Muscle of leg (tissue), 11 donors: ENCODE data around the gene AKAP12. TPM values are rescaled to one million over a fixed set of nuclear protein-coding genes. Genes with fewer than 3 reads are reported as not detected.
"Not testable (repeated sequence)": the region's sequence is repeated elsewhere in the genome, so short reads cannot be mapped to it uniquely, and the experiment has no call there.

Source experiments
- DNase-seq: peaks from one replicate; pipeline ENCODE4 v3.0.0; 2013
- H3K27ac ChIP-seq: one replicate; pipeline ENCODE4 v1.5.1; 2013; ENCODE audit warnings: mild to moderate bottlenecking, low read length, control low read depth
- H3K27me3 ChIP-seq: one replicate; pipeline ENCODE4 v1.6.1; 2013; ENCODE audit warnings: low read length; ENCODE audit not compliant: control insufficient read depth, insufficient read depth
- H3K36me3 ChIP-seq: one replicate; pipeline ENCODE4 v1.6.1; 2013; ENCODE audit warnings: low read length; ENCODE audit not compliant: control insufficient read depth, insufficient read depth
- H3K4me1 ChIP-seq: one replicate; pipeline ENCODE4 v1.6.1; 2013; ENCODE audit warnings: low read length; ENCODE audit not compliant: control insufficient read depth, insufficient read depth
- H3K4me3 ChIP-seq: one replicate; pipeline ENCODE4 v1.5.1; 2013; ENCODE audit warnings: low read length, control low read depth
- H3K9me3 ChIP-seq: replicated peaks from 2 replicates; pipeline ENCODE4 v1.6.1; 2013; ENCODE audit warnings: low read depth, low read length; ENCODE audit not compliant: control insufficient read depth
- WGBS: methylation state at CpG from one replicate; pipeline ENCODE4 v1.1.5; 2013; ENCODE audit warnings: missing lambda C conversion rate; ENCODE audit not compliant: insufficient coverage; 5-methylcytosine and 5-hydroxymethylcytosine counted together
- polyA plus RNA-seq, 8 donors: library from polyadenylated mRNA; unstranded; fragments of 120-200 nt; gene quantifications; one replicate each; pipeline versions ENCODE4 v1.2.1 to v1.2.3, GENCODE V29; 2013; ENCODE audit warnings: inconsistent platforms in 1 of 8, low replicate concordance in 1 of 8; ENCODE audit not compliant: insufficient read length in 8 of 8, insufficient read depth in 1 of 8
- total RNA-seq: library from RNA; stranded (reverse); fragments of 120-200 nt; gene quantifications from one replicate; pipeline ENCODE4 v1.2.4, GENCODE V29; 2013

Gene AKAP12
- total and polyA plus RNA-seq, 9 donors = 73.2 to 160 (median 123) TPM

GRCh38 chr6:151351146-151351700 lies 111.5 kb downstream of the AKAP12 start:
- WGBS = 91% methylated on average over 17 of the region's 18 CpGs
- Histone ChIP-seq H3K4me3 (no peak overlapping the region), H3K27me3 (no peaks in the 10 kb centered on the region)

GRCh38 chr6:151351731-151352130 lies 112.0 kb downstream of the AKAP12 start:
- no peaks in the 10 kb centered on the region for H3K27me3 ChIP-seq
- H3K27ac ChIP-seq = no peak overlapping the region
- no peak for DNase-seq
- H3K9me3 ChIP-seq = no peaks in the 10 kb centered on the region
- no peak overlapping the region for H3K4me3 ChIP-seq
- peaks cover 35% of the 10 kb centered on the region for H3K36me3 ChIP-seq
- 94% methylated on average over 7 of the region's 7 CpGs for WGBS
- H3K4me1 ChIP-seq = peaks cover 11% of the 10 kb centered on the region

More at GRCh38 chr6:151351146-151351700, 111.5 kb downstream of the AKAP12 start:
- DNase-seq = no peak
- H3K9me3 ChIP-seq = no peaks in the 10 kb centered on the region
- peaks cover 35% of the 10 kb centered on the region for H3K36me3 ChIP-seq
- no peak overlapping the region for H3K27ac ChIP-seq
- peaks cover 11% of the 10 kb centered on the region for H3K4me1 ChIP-seq

GRCh38 chr6:151352410-151353396 lies 112.9 kb downstream of the AKAP12 start:
- no peaks in the 10 kb centered on the region for H3K9me3 ChIP-seq
- H3K4me3 ChIP-seq = no peak overlapping the region
- H3K4me1 ChIP-seq = peaks cover 11% of the 10 kb centered on the region
- 73% methylated on average over 16 of the region's 19 CpGs for WGBS
- peaks cover 35% of the 10 kb centered on the region for H3K36me3 ChIP-seq
- no peaks in the 10 kb centered on the region for H3K27me3 ChIP-seq
- H3K27ac ChIP-seq = no peak overlapping the region
- DNase-seq = no peak

- H3K27me3 ChIP-seq = no peaks in the 10 kb centered on the region
Measured at GRCh38 chr6:151353795-151354194, 114.0 kb downstream of the AKAP12 start.

GRCh38 chr6:151356983-151357382 lies 117.2 kb downstream of the AKAP12 start:
- not testable (repeated sequence) for H3K4me3 ChIP-seq
- 97% methylated on average over 4 of the region's 6 CpGs for WGBS
- H3K36me3 ChIP-seq = peaks cover 22% of the 10 kb centered on the region

More at GRCh38 chr6:151353795-151354194, 114.0 kb downstream of the AKAP12 start:
- no CpG with 5 or more reads among the region's 10 CpGs for WGBS
- Histone ChIP-seq H3K9me3 (no peaks in the 10 kb centered on the region), H3K27ac (no peak overlapping the region), H3K4me1 (peaks cover 11% of the 10 kb centered on the region), H3K36me3 (peaks cover 37% of the 10 kb centered on the region), H3K4me3 (no peak overlapping the region)
- no peak for DNase-seq

DNA sequence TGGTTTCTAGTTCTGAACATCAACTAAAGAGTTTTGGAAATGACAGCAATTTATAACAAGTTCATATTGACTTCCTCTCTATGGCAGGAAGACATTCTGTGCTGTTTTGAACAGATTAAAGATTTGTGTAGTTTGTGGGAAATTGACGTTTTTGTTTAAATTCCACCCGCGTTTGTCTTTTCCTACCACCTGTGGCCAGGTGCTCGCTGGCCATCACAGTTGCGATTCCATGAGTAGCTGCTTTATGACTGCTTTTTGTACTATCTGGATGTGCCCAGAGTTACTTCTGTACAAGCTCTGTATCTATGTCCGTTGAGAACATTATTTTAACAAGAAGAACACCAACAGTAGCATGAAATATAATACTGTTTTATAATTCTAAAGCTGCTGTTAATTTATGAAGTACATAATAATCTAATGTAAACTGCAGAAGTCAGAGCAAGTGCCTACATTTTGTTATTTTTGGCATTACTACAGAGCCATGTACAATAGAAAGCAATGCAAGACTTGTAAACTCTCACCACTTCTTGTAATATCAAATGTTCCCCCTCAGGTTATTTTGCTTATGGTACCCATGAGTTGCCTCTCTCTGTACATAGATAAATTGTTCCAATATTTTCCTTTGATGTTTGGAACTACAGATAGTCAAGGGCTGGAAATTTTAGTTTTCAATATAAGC lies 118.1 kb downstream of the AKAP12 start:
- H3K9me3 ChIP-seq = no peaks in the 10 kb centered on the region
- 93% methylated on average over 5 of the region's 6 CpGs for WGBS

More at GRCh38 chr6:151356983-151357382, 117.2 kb downstream of the AKAP12 start:
- H3K4me1 ChIP-seq, H3K9me3 ChIP-seq, H3K27ac ChIP-seq, DNase-seq, H3K27me3 ChIP-seq: not testable (repeated sequence)

GRCh38 chr6:151358475-151358874 lies 118.7 kb downstream of the AKAP12 start:
- no peaks in the 10 kb centered on the region for H3K27me3 ChIP-seq
- no peaks in the 10 kb centered on the region for H3K9me3 ChIP-seq
- no peak overlapping the region for H3K27ac ChIP-seq
- WGBS = no CpG with 5 or more reads among the region's 3 CpGs
- no peaks in the 10 kb centered on the region for H3K4me1 ChIP-seq
- no peak for DNase-seq
- no peak overlapping the region for H3K4me3 ChIP-seq
- peaks cover 9% of the 10 kb centered on the region for H3K36me3 ChIP-seq

More for the DNA sequence above, 118.1 kb downstream of the AKAP12 start:
- DNase-seq = no peak
- Histone ChIP-seq H3K27me3 (no peaks in the 10 kb centered on the region), H3K4me3 (no peak overlapping the region), H3K27ac (no peak overlapping the region), H3K4me1 (no peaks in the 10 kb centered on the region), H3K36me3 (peaks cover 14% of the 10 kb centered on the region)

DNA sequence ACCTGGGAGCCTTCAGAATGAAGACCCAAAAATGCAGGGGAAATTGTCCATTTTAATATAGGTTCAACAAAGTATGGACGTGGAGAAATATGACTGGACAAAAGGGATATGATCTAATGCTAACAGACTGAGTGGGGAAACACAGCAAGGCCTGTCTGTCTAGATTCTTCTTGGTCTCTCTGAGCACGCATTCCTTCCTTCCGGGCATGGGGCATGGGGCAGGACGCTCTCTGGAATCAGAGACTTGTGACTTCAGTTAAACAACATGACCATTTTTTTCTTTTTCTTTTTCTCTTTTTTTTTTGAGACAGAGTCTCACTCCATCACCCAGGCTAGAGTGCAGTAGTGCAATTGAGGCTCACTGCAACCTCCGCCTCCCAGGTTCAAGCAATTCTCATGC lies 119.7 kb downstream of the AKAP12 start:
- Histone ChIP-seq H3K27ac (no peak overlapping the region), H3K36me3 (peaks cover 8% of the 10 kb centered on the region), H3K4me3 (no peak overlapping the region), H3K27me3 (no peaks in the 10 kb centered on the region), H3K9me3 (no peaks in the 10 kb centered on the region), H3K4me1 (no peaks in the 10 kb centered on the region)
- DNase-seq = no peak
- 98% methylated on average over 4 of the region's 5 CpGs for WGBS

DNA sequence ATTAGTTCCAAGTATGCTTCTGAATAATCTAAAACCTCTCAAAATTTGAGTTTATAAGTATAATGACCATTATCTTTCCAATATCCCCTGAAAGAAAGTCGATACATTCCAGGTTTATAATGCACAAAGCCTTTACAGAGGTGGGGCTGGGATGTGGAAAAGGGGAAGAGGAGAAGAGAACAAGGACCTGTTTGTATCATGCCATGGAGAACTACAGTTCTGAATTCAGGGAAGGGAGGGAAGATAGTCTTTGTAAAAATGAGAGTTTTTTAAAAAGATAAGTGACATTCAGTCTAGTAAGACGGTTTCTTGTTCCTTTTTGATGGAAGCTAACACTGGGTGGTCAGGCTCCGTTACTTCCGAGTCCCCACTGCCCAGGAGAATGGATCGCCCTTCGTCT lies 125.5 kb downstream of the AKAP12 start:
- WGBS = 95% methylated on average over 5 of the region's 6 CpGs
- no peaks in the 10 kb centered on the region for H3K4me1 ChIP-seq
- no peak overlapping the region for H3K4me3 ChIP-seq
- no peak for DNase-seq
- peaks cover 25% of the 10 kb centered on the region for H3K36me3 ChIP-seq
- H3K27me3 ChIP-seq = no peaks in the 10 kb centered on the region
- no peak overlapping the region for H3K27ac ChIP-seq
- no peaks in the 10 kb centered on the region for H3K9me3 ChIP-seq
